H1 (cell line): ENCODE measurements around the gene DKKL1. TPM values are rescaled to one million over a fixed set of nuclear protein-coding genes. Genes with fewer than 3 reads are reported as not detected.
"Not testable (repeated sequence)": the region's sequence is repeated elsewhere in the genome, so short reads cannot be mapped to it uniquely, and the experiment has no call there.

ENCODE experiments used
- CTCF ChIA-PET: fragments of 300-600 bp; sonication (Branson Sonifier 250); formaldehyde crosslinking; loops from one replicate; lab custom pipeline; 2021; ENCODE audit not compliant: partially characterized antibody; lab: Charles Lee
- POLR2A ChIA-PET: fragments of 300-600 bp; sonication (Branson Sonifier 250); formaldehyde crosslinking; loops from one replicate; lab custom pipeline; 2021; ENCODE audit warnings: inconsistent platforms; ENCODE audit not compliant: partially characterized antibody; lab: Charles Lee
- DNase-seq, 2 experiments: peaks; one replicate each; pipeline versions ENCODE4 v3.0.0 to v3.0.0-alpha.2; 2010 to 2022; ENCODE audit warnings: low spot score in 2 of 2, low read depth in 1 of 2, mixed read lengths in 1 of 2
- FAIRE-seq: peaks from 2 replicates; lab custom pipeline; 2011; peaks lifted over from hg19 to GRCh38; lab: Jason Lieb, UNC
- H2AFZ ChIP-seq: 2 replicates; pipeline ENCODE4 v1.8.1; 2012; ENCODE audit warnings: low read length, inconsistent platforms
- H2AK5ac ChIP-seq: 2 replicates; pipeline ENCODE4 v1.6.1; 2013; ENCODE audit warnings: low read depth, low read length
- H2BK120ac ChIP-seq: replicated peaks from 2 replicates; pipeline ENCODE3; 2013; ENCODE audit warnings: low read depth, low read length, inconsistent platforms
- H2BK12ac ChIP-seq: 2 replicates; pipeline ENCODE4 v1.6.1; 2013; ENCODE audit warnings: low read depth, low read length
- H2BK15ac ChIP-seq: 2 replicates; pipeline ENCODE4 v1.6.1; 2013; ENCODE audit warnings: low read length
- H2BK20ac ChIP-seq: 2 replicates; pipeline ENCODE4 v1.6.1; 2013; ENCODE audit warnings: low read length
- H2BK5ac ChIP-seq: 2 replicates; pipeline ENCODE4 v1.6.1; 2013; ENCODE audit warnings: low read depth, low read length
- H3K14ac ChIP-seq: 2 replicates; pipeline ENCODE4 v1.6.1; 2013; ENCODE audit warnings: inconsistent platforms; ENCODE audit not compliant: insufficient read length
- H3K18ac ChIP-seq: 2 replicates; pipeline ENCODE4 v1.6.1; 2013; ENCODE audit warnings: low read length; ENCODE audit errors: extremely low read depth
- H3K23ac ChIP-seq: 2 replicates; pipeline ENCODE4 v1.6.1; 2013; ENCODE audit warnings: inconsistent platforms; ENCODE audit not compliant: insufficient read length
- H3K23me2 ChIP-seq: 2 replicates; pipeline ENCODE4 v1.6.1; 2013; ENCODE audit warnings: low read depth, low read length
- H3K27ac ChIP-seq: 2 replicates; pipeline ENCODE4 v1.6.1; 2011; ENCODE audit warnings: low read depth, low read length, inconsistent platforms
- H3K27me3 ChIP-seq, 4 experiments: replicated peaks in 1 of 4; 1 replicate in 1 of 4; 2 replicates in 3 of 4; pipeline versions ENCODE4 v1.6.1 to v1.8.1; 2011 to 2013; ENCODE audit warnings: low read length in 3 of 4, mild to moderate bottlenecking in 3 of 4, inconsistent platforms in 2 of 4, mixed read lengths in 2 of 4, moderate library complexity in 1 of 4; ENCODE audit not compliant: control insufficient read depth in 3 of 4, insufficient read depth in 3 of 4; ENCODE audit errors: extremely low read depth in 1 of 4
- H3K36me3 ChIP-seq, 4 experiments: 2 replicates each; pipeline versions ENCODE4 v1.6.1 to v1.8.1; 2011 to 2013; ENCODE audit warnings: mild to moderate bottlenecking in 4 of 4, low read length in 3 of 4, moderate library complexity in 2 of 4, control low read depth in 1 of 4, inconsistent platforms in 1 of 4; ENCODE audit not compliant: insufficient read depth in 4 of 4, control insufficient read depth in 2 of 4
- H3K4ac ChIP-seq: replicated peaks from 2 replicates; pipeline ENCODE3; 2013; ENCODE audit warnings: low read length, low read depth, mixed read lengths, inconsistent platforms; ENCODE audit not compliant: insufficient read length
- H3K4me1 ChIP-seq, 4 experiments: replicated peaks in 1 of 4; 1 replicate in 1 of 4; 2 replicates in 3 of 4; pipeline versions ENCODE4 v1.6.1 to v1.8.1; 2011 to 2013; ENCODE audit warnings: low read length in 3 of 4, inconsistent platforms in 2 of 4, mixed read lengths in 1 of 4; ENCODE audit not compliant: insufficient read depth in 4 of 4, control insufficient read depth in 3 of 4
- H3K4me2 ChIP-seq, 2 experiments: 2 replicates each; pipeline versions ENCODE4 v1.6.1 to v1.8.1; 2011 to 2013; ENCODE audit warnings: low read depth in 2 of 2, low read length in 2 of 2, control low read depth in 1 of 2, inconsistent platforms in 1 of 2, mild to moderate bottlenecking in 1 of 2; ENCODE audit not compliant: insufficient read depth in 1 of 2
- H3K4me3 ChIP-seq, 4 experiments: fragments of 200-600, 300-600 bp in 1 of 4; sonication (generic), shearing (Covaris generic), sonication (Bioruptor Twin) in 1 of 4; 2 replicates each; pipeline versions ENCODE4 v1.5.1 to v1.8.1; 2011 to 2016; ENCODE audit warnings: low read length in 4 of 4, low read depth in 3 of 4, control low read depth in 2 of 4, inconsistent platforms in 2 of 4, mild to moderate bottlenecking in 2 of 4, mixed read lengths in 1 of 4, moderate library complexity in 1 of 4; ENCODE audit not compliant: insufficient read depth in 2 of 4; ENCODE audit errors: extremely low read depth in 1 of 4
- H3K56ac ChIP-seq: replicated peaks from 2 replicates; pipeline ENCODE3; 2013; ENCODE audit warnings: low read depth, mild to moderate bottlenecking, mixed read lengths, low read length, inconsistent platforms; ENCODE audit not compliant: insufficient read length
- H3K79me1 ChIP-seq: 2 replicates; pipeline ENCODE4 v1.6.1; 2013; ENCODE audit warnings: low read depth, low read length, control low read depth
- H3K79me2 ChIP-seq, 2 experiments: 2 replicates each; pipeline versions ENCODE4 v1.6.1 to v1.8.1; 2012 to 2013; ENCODE audit warnings: low read length in 2 of 2, mild to moderate bottlenecking in 2 of 2, inconsistent platforms in 1 of 2; ENCODE audit not compliant: insufficient read depth in 2 of 2, control insufficient read depth in 1 of 2
- H3K9ac ChIP-seq, 4 experiments: replicated peaks in 1 of 4; 1 replicate in 1 of 4; 2 replicates in 3 of 4; pipeline versions ENCODE4 v1.6.1 to v1.8.1; 2011 to 2013; ENCODE audit warnings: low read depth in 3 of 4, low read length in 3 of 4, control low read depth in 2 of 4, mild to moderate bottlenecking in 2 of 4, moderate library complexity in 2 of 4, inconsistent platforms in 1 of 4; ENCODE audit errors: extremely low read depth in 1 of 4
- H3K9me3 ChIP-seq, 2 experiments: 2 replicates each; pipeline versions ENCODE4 v1.6.1 to v1.8.1; 2012 to 2013; ENCODE audit warnings: mild to moderate bottlenecking in 2 of 2, moderate library complexity in 2 of 2, control low read depth in 1 of 2, inconsistent platforms in 1 of 2, low read depth in 1 of 2, low read length in 1 of 2, mixed read lengths in 1 of 2; ENCODE audit not compliant: insufficient read depth in 2 of 2
- H4K20me1 ChIP-seq, 2 experiments: replicated peaks in 1 of 2; 2 replicates each; pipeline versions ENCODE3 to v1.8.1; 2011 to 2013; ENCODE audit warnings: inconsistent platforms in 2 of 2, low read length in 2 of 2, mild to moderate bottlenecking in 1 of 2; ENCODE audit not compliant: insufficient read depth in 2 of 2, control insufficient read depth in 1 of 2
- H4K5ac ChIP-seq: 2 replicates; pipeline ENCODE4 v1.6.1; 2013; ENCODE audit warnings: low read length, low read depth, mixed read lengths, inconsistent platforms; ENCODE audit not compliant: insufficient read length
- H4K8ac ChIP-seq: 2 replicates; pipeline ENCODE4 v1.8.0; 2013; ENCODE audit warnings: mild to moderate bottlenecking, moderate library complexity, low read length, inconsistent platforms; ENCODE audit not compliant: insufficient read depth; ENCODE audit errors: extremely low read depth
- H4K91ac ChIP-seq: replicated peaks from 2 replicates; pipeline ENCODE3; 2013; ENCODE audit warnings: low read length, mixed read lengths, inconsistent platforms; ENCODE audit not compliant: insufficient read length
- SRF ChIP-seq: IDR thresholded peaks from 2 replicates; pipeline ENCODE4 v1.6.1; 2011; ENCODE audit warnings: mild to moderate bottlenecking, low read depth, low read length, moderate library complexity
- WGBS, 2 experiments: shearing (Covaris generic) in 1 of 2; methylation state at CpG; one replicate each; pipeline versions ENCODE4 v1.1.6 to v1.1.7; 2013 to 2015; ENCODE audit warnings: low lambda C conversion rate in 2 of 2, mixed read lengths in 2 of 2, inconsistent platforms in 1 of 2, low coverage in 1 of 2, missing lambda C conversion rate in 1 of 2; ENCODE audit not compliant: insufficient replicate concordance in 2 of 2, insufficient coverage in 1 of 2, insufficient read length in 1 of 2; ENCODE audit errors: extremely low coverage in 1 of 2, missing lambda C conversion rate in 1 of 2; 5-methylcytosine and 5-hydroxymethylcytosine counted together
- polyA plus RNA-seq, 7 experiments: library from polyadenylated mRNA; depleted of rRNA in 3 of 7; stranded (reverse) in 5 of 7; unstranded in 2 of 7; fragments of >200 nt in 5 of 7; fragments of 200-250 nt in 2 of 7; gene quantifications; 1 replicate in 5 of 7; 2 replicates in 1 of 7; 4 replicates in 1 of 7; pipeline versions ENCODE4 v1.2.1 to v1.2.3, GENCODE V29; 2011 to 2013; ENCODE audit warnings: missing spikeins in 2 of 7, mixed read lengths in 2 of 7
- total RNA-seq: library from RNA; stranded (reverse); fragmentation: NEBNext Ultra II Directional; extraction: Animal tissue kit (Norgen Biotek cat#: 25700); gene quantifications from 2 replicates; pipeline ENCODE4 v1.2.1, GENCODE V29; 2021

DKKL1 gene
- total and polyA plus RNA-seq, 2 of the 8 experiments (the other 6 are each of a cell fraction or from before 2014, with no cell fraction given): 2.6 to 6.8 TPM

DNA sequence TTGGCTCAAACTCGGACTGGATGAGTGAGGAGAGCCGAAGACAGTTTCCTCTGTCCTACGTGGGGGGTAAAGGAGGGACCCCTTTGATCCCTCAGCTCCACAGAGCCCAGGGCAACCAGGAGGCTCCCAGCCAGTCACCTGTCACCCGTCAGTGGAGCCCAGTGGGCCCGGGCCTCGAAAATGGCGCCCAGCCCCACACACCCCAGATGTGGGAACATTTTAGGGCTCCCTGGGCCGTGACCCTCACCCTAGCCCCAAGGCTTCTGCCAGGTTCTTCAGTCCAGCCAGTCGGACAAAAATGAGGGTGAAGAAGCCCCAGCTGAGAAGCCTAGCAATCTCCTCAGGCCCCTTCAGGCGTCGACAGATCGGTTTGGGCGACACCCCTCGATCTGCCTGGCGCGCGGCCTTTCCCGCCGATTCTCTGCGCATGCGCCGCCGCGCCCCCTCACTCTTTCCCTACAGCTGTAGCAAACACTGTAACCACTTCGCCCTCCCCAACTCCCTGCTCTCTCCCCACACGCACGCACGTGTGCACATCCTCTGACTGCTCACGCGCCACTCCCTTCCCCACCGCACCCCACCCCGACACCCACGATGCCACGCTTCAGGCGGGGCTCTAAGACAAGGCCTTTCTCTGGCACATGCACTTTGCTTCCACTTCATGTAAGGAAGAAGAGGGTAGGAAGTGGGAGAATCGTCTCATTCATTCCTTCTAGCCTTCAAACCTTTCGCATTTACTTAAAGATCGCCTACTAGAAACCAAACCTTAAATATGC lies 38.7 kb upstream of the DKKL1 start, which contains the start of gene SLC6A16 (continued):
- no peak for TF ChIP-seq SRF
- TF ChIP-seq, all 59 proteins: peak for 2

GRCh38 chr19:49325756-49326155 lies 37.9 kb upstream of the DKKL1 start:
- WGBS, 2 experiments: 92% methylated on average over 13 of the region's 13 CpGs; no CpG with 5 or more reads in 1 of the 2 experiments
- H2BK5ac ChIP-seq, H2AFZ ChIP-seq, H3K27ac ChIP-seq, H3K4ac ChIP-seq, H3K79me2 ChIP-seq, H3K14ac ChIP-seq, H3K4me2 ChIP-seq, H3K9ac ChIP-seq, H3K23me2 ChIP-seq, H2BK15ac ChIP-seq, H2AK5ac ChIP-seq, H4K20me1 ChIP-seq, H3K18ac ChIP-seq, H3K4me3 ChIP-seq, H2BK120ac ChIP-seq, H3K36me3 ChIP-seq, H4K8ac ChIP-seq, DNase-seq, H4K5ac ChIP-seq, H3K9me3 ChIP-seq, H3K79me1 ChIP-seq, H3K4me1 ChIP-seq, H3K23ac ChIP-seq, H2BK20ac ChIP-seq, FAIRE-seq, H2BK12ac ChIP-seq, H3K27me3 ChIP-seq, H4K91ac ChIP-seq, H3K56ac ChIP-seq: not testable (repeated sequence)
- CTCF ChIA-PET: interaction anchor here (0.6 to 3.1 kb wide), 5 partner anchors 11 to 99 kb away, joined by 3 to 11 read pairs (median 3); no protein-coding TSS in a partner anchor
- POLR2A ChIA-PET: interaction anchor here (0.8 to 1.4 kb wide), 2 partner anchors 13 to 17 kb away, joined by 3 read pairs; no protein-coding TSS in a partner anchor
